Frontal cortex (tissue), 4 donors: ENCODE data around the gene UBE2N. TPM values are rescaled to one million over a fixed set of nuclear protein-coding genes. Genes with fewer than 3 reads are reported as not detected.
"Not testable (repeated sequence)": the region's sequence is repeated elsewhere in the genome, so short reads cannot be mapped to it uniquely, and the experiment has no call there.

Experiments used
- DNase-seq, 2 donors: peaks; one replicate each; pipeline ENCODE4 v3.0.0; 2012; ENCODE audit warnings: low spot score in 2 of 2
- FAIRE-seq: peaks from 2 replicates; lab custom pipeline; 2012; peaks lifted over from hg19 to GRCh38; lab: Jason Lieb, UNC
- total RNA-seq: library from RNA; depleted of rRNA; stranded (reverse); fragments of >200 nt; gene quantifications from one replicate; pipeline ENCODE4 v1.2.3, GENCODE V29; 2014
- donor health status: control.
- donor health status: control.
- donor health status: control.

UBE2N gene
- total RNA-seq, 1 donor from 2014 or later: 218 TPM

DNA sequence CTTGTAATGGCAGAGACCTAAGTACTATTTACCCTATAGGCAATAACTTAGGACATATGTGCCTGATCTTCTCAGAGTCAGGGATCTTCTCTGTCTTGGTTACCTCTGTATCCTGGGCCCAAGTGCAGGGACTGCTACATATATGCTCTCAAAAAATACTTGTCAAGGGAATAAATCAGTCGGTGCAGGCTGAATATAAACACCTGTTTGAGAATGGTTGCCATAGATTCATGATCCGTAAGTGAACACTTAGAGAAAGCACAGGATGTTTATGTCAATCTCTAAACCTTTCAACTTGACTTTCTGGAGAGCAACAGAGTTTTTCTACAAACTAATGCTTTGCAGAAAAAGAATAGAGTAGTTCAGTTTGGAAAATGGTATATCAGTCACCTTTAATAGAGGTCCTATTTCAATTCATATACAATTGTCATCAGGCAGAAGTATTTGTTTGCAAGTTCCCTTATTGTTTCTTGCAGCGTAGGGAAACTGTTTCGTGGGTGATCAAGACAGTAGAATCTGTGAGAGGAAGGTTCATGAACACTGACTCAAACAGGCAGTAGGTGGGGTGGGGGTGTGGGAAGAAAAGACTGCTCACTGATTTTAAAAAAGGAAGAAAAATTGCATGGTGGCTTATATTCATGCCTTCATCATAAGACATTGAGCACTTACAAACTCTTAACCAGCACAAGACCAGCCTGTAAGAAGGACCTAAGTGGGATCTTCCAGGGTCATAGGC is 6.0 kb upstream of the UBE2N start:
- FAIRE-seq (no peak), DNase-seq (no peak)

DNA sequence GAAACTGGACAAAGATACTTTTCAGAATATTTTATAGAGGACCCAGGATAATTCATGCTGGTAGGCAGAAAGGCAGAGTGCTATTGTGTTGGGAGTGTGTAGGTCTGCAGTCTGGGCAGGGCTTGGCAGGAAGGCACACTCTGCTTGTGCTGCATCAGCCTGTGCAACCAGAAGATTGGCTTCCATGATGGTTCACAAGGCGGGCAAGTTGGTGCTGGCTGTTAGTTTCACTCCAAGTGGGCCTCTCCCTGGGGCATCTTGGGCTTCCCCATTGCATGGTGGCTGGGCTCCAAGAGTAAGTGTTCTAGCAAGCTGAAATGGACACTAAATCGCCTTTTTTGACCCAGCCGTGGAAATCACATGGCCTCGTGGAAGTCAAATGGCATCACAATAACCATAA is 1.8 kb upstream of the UBE2N start:
- DNase-seq (no peak), FAIRE-seq (no peak)

DNA sequence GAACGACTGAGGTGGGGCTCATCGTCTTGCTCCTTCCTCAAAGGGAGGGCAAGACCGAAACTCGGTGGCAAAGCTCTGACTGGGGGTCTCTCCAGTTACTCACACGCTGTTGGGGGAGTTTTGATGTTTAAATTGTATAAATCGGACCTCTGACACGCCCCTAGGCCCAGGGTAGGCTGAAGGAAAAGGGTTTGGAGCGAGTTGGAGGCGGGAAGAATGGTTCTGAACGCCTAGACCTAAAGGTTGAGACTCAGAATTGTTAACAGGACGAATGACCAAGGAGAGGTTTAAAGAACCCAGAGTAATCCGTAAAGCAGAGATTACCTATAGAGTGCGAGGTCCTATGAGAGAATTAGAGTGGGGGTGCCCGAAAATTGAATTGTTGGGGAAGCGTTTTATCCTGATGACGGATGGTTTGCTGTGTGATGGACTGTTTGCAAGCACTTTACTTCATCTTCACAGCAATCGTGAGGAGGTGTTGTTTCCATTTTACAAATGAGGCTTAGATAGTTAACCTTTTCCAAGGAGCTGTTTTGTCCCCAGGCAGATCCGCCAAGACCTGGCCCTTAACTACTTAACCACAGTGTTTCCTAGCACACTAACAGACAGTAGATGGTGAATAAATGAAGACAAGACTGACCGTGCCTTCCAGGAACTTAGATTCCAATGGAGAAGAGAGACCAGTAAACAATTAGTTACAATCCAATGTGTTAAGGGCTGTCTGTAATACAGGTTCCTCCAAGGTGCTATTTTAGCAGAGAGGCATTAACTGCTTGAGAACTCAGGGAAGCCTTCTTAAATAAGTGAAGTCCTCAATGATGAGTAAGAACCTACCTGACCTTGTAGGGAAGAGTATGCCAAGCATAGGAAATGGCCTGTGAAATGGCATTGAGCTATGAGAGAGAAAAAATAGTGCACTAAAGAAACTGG is 929 bp upstream of the UBE2N start:
- no peak for DNase-seq
- FAIRE-seq: no peak

GRCh38 chr12:93441081-93441616 is 598 bp downstream of the UBE2N start:
- DNase-seq (peak; percentile 40 to 44), FAIRE-seq (no peak)

DNA sequence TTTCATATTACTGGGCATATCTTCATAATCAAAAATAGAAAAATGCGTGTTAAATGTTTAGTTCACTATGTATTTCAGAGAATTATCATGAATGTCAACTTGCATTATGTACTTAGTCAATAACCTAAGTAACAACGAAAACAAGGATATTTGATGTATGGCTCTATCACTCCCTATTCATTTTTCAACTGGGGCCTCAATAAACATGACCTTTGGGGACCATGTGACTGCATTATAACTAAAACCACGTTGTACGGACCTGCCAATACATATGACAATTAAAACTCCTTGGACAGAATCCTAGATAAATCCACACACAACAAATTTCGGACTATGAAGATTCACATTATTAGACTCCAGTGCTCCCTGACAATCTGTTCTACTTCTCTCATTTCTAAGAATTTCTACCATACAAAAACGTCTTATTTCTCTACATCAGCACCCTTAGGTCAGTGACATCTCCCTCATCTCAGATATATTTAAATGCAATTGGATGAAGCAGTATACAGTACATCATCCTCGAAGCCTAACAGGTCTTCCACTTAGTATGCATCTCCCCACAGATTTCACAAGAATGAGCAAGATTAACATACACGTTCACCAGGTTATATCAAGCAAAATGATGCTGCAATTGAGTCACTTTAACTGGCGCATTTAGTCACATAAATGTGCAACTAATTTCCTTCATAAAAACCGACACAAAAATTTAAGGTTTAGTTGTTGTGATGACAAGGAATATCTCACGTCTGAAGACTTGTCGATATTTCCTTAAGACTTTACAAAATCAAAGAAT is 1.5 kb downstream of the UBE2N start:
- FAIRE-seq (no peak), DNase-seq (no peak)

GRCh38 chr12:93438266-93439050 is 3.3 kb downstream of the UBE2N start:
- no peak for DNase-seq
- FAIRE-seq: no peak

DNA sequence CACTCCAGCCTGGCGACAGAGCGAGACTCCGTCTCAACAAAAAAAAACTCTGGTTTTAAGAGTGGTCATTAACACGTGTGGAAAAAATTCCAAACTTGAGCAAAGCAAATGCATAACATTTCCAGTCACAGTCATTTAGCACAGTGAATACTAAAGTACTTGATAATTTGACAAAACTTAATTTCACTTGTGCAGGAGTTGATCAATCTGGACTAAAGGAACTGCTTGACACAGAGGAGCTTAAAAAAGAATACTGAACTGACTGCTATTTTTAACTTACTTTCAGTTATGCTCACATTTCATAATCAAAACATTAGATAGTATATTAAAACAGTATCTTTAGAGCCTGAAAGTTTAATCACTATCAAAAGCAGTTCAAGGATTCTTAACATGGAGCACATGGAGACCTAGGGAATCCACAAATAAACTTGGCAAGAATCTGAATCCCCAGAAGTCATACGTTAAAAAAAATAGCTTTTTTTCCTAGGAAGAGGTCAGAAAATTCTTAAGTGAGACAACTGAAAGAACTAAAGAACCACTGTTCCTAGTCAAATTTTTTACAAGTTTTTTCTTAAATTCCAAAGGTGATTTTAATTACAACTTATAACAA is 7.4 kb downstream of the UBE2N start:
- FAIRE-seq: no peak

GRCh38 chr12:93432031-93432430 is 9.7 kb downstream of the UBE2N start:
- not testable (repeated sequence) for FAIRE-seq, DNase-seq

More for the DNA sequence above, 7.4 kb downstream of the UBE2N start:
- no peak for DNase-seq

DNA sequence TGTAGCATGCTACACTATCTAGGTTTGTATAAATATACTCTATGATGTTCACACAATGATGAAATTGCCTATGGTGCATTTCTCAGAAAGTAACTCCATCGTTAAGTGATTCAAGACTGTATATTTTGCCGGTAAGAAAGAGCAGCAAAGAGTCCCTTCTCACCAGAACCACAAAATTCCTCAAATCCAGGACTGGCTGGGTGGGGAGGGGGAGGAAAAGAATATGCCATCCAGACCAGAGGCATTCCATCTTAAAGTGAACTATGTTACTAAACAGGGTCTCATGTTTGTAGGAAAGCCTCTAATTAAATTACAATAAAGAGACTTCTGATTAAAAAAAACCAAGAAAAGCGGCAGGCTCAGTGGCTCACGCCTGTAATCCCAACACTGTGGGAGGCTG is 11.5 kb downstream of the UBE2N start:
- FAIRE-seq (no peak), DNase-seq (no peak)

- no peak for FAIRE-seq
- DNase-seq: no peak
These were observed 11.9 kb downstream of the UBE2N start for GRCh38 chr12:93429852-93430251.

GRCh38 chr12:93429448-93429847 is 12.3 kb downstream of the UBE2N start:
- FAIRE-seq: no peak
- DNase-seq: no peak

DNA sequence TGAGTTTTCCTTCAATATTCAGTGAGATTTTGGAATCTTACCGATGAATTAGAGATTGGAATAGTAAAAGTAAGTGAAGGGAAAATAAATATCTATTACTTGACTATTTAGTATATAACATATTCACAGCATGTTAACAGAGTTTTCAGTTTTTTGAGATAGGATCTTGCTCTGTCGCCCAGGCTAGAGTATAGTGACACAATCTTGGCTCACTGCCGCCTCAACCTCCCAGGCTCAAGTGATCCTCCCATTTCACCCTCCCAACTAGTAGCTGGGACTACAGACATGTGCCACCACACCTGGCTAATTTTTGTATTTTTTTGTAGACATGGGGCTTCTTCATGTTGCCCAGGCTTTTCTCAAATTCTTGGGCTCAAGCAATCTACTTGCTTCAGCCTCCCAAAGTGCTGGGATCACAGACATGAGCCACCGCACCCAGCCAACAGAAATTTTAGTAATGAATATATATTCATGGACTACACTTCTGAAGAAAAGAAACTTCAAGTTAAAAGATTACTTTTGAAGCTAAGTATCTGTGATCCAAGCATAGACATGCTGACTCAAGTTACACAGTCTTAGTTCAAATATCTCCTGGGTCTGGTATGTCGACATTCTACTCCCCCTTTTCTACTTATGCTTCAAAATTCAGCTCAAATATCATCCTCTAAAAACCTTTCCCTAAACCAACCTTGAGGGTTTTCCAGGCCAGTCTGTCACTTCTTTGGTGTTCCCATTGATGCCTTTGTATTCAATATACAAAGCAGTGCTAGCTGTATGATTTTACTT is 13.8 kb downstream of the UBE2N start:
- FAIRE-seq: no peak

DNA sequence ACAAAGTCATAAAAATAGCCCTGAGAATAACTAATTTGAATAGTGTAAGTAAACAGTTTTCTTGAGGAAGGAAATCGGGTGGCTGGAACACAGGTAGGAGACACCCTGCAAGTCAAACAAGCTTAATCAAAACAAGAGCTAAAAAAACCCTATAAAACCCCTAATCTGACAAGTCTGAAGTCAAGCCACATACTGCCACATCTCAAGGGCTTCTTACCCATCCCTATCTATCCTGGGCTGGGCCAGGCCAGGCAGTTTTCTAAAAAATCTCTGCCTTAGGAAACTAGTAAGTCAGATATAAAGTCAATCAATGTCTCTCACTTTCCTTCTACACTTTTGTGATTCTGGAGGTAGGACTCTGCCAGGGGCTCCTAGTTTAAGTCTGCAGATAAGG is 15.3 kb downstream of the UBE2N start:
- FAIRE-seq: no peak

More for the DNA sequence above, 13.8 kb downstream of the UBE2N start:
- no peak for DNase-seq

DNA sequence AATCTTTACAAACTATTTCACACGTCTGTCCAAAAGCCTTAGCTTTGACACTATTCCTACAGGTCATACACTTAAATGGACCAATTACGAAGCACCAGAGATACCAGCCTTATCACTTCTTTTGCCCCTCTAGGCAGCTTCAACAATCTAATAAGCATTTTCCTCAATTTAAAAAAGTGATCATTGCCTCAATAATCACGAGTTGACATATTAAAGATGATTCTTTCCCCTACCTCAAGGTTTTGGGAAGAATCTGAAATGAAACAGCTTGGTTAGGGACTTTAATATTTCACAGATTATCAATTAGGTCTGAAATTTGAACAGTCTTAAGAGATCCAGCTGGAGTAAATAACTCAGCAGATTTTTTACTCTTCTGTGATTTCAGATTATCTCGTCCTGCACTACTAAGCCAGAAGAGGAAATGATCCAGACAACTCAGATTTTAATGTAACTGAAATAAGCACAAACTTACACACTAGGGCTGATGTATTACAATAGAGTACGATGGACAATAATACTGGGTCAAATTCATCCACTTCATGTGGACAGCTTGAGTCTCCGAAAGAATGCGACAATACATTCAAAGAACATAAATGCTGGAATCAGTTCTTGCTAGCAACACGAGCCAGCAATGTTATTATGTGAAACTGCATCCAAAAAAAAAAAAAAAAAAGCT is 15.9 kb downstream of the UBE2N start:
- DNase-seq (no peak), FAIRE-seq (no peak)

More for the DNA sequence above, 15.3 kb downstream of the UBE2N start:
- DNase-seq: no peak

GRCh38 chr12:93422050-93422449 is 19.7 kb downstream of the UBE2N start:
- FAIRE-seq (no peak), DNase-seq (no peak)

DNA sequence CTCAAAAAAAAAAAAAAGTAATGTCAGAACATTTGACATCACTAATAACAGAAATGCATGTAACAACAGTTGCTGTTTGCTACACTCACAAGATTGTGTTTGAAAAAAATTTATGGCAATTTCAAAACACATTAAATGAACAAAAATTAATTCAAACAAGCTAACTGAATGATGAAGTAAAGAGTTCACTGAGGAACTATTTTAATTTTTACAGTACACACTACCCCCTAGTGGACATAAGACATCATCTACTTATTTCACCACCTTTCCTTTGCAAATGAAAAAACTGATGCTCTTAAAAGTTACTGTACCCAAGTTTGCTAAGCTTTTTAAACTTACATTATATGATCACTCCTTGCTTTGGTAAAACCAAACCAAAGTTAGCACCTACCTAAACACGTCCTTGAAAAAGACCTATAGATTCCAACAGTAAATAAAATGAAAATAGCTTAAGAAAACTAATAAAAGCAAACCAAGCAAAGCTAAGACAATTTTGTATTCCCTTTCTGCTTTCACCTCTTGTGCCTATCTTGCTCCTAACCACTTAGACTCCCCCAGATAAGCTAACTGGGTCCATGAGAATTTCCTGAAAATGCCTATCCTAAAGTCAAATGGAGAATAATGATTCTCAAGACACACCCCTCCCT is 22.2 kb downstream of the UBE2N start:
- DNase-seq: no peak
- no peak for FAIRE-seq

DNA sequence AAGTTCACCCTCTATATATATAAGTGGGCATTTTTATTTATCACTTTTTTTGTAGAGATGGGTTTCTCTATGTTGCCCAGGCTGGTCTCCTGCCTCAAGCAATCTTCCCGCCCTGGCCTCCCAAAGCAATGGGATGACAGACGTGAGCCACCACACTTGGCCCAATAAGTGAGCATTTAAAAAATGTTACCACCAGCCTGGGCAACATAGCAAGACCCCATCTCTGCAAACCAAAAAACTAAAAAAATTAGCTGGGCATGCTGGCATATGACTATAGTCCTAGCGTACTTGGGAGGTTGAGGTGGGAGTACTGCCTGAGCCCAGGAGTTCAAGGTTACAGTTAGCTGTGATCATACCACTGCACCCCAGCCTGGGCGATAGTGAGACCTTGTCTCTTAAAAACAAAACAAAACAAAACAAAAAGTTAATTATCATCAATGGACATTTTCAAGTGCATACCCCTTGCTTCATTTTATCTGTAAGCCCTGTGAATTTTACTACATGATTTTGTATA is 23.7 kb downstream of the UBE2N start:
- FAIRE-seq (no peak), DNase-seq (no peak)
